ENCODE results near the gene GABRB2. TPM values are rescaled to one million over a fixed set of nuclear protein-coding genes. Genes with fewer than 3 reads are reported as not detected.

Gene GABRB2
- total RNA-seq, 1 donor from 2014 or later, result 0.56 TPM

DNA sequence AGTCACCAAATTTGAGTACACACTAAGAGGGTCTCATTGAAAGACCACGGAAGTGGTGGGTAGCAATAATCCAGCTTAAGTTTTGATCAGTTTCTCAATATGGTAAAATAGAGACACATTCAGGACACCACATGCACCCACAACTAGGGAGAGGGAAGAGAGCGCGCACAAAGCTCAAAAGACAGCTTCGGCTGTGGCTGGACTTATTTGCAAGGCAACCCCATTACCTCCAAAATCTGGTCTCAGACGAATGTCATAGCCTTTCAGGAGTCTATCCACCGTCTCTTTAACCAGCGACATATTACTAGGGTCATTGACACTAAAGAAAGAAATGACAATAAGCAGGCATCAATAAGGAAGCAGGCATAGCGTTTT lies 443 bp downstream of the GABRB2 start:
- no peak for ATAC-seq
- H3K36me3 ChIP-seq, result no peaks in the 10 kb centered on the region
- no peak for DNase-seq
- H3K4me3 ChIP-seq, result peak overlapping the region; percentile 52
- no peak overlapping the region for H3K27ac ChIP-seq
- intact Hi-C loops (cut with DNase I), result no loop called here
- H3K27me3 ChIP-seq (ENCODE audit: low read depth), result peaks cover 53% of the 10 kb centered on the region
- no peaks in the 10 kb centered on the region for H3K9me3 ChIP-seq
- H3K4me1 ChIP-seq, result peaks cover 12% of the 10 kb centered on the region
- TF ChIP-seq, protein P1, sequence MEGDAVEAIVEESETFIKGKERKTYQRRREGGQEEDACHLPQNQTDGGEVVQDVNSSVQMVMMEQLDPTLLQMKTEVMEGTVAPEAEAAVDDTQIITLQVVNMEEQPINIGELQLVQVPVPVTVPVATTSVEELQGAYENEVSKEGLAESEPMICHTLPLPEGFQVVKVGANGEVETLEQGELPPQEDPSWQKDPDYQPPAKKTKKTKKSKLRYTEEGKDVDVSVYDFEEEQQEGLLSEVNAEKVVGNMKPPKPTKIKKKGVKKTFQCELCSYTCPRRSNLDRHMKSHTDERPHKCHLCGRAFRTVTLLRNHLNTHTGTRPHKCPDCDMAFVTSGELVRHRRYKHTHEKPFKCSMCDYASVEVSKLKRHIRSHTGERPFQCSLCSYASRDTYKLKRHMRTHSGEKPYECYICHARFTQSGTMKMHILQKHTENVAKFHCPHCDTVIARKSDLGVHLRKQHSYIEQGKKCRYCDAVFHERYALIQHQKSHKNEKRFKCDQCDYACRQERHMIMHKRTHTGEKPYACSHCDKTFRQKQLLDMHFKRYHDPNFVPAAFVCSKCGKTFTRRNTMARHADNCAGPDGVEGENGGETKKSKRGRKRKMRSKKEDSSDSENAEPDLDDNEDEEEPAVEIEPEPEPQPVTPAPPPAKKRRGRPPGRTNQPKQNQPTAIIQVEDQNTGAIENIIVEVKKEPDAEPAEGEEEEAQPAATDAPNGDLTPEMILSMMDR (IDR thresholded peaks at IDR 0.05), result no peak

DNA sequence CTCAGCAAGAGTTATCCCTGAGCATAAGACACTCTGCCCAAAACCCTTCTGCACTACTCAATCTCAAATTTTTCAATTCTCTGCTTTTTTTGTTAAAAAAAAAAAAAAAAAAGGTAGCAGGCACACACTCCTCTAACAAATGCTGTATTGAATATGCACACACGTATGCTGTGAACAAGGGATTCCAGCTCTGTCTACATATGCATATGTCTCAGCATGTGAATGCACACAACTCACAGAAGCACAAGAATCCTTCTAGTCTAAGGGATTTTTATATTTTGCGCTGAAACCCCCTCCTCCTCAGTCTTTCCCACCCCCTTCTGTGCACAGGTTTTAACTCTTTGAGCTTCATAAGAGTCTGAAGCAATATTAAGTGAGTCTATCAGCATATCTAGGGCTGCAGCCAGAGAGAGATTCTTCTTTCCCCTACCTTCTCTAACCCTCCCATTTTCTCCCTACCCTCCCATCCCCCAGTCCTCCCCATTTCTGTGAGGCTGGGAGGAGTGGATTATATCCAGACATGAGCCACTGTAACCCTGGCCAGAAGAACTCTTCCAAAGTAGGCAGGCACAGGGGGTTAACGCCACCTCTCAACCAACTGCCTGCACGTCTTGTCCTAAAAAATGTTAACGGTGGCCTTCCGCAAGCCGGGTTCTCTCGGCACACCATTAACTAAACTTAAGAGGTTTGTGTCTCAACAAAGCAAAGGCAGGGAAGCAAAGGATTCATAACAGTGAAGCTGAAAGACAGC lies 1.0 kb downstream of the GABRB2 start:
- Histone ChIP-seq H3K36me3 (no peaks in the 10 kb centered on the region), H3K27ac (no peak overlapping the region), H3K9me3 (no peaks in the 10 kb centered on the region), H3K4me3 (no peak overlapping the region), H3K27me3 (ENCODE audit: low read depth) (peaks cover 53% of the 10 kb centered on the region), H3K4me1 (peaks cover 12% of the 10 kb centered on the region)
- intact Hi-C loops (cut with DNase I), result no loop called here
- DNase-seq (no peak), ATAC-seq (no peak)
- TF ChIP-seq, protein P1 (IDR thresholded peaks at IDR 0.05), result no peak

DNA sequence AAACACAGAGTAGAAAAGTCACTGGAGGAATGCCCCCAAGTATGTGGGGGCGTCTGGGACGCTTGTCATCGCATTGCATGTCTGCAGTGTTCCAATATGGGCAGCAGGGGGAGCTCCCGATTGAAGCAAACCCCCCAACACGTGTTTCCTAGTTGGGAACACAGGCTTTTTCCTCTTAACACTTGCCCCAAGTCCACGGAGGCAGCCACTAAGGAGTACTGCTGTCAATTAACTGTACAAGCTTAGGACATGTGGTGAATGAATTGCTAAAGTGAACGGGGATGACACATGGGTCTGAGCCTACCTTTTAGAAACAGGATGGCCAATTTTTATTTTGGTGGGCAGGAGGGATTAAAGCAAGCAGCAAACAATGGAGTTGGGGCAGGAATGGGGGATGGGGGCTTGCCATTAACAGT lies 2.2 kb downstream of the GABRB2 start:
- Histone ChIP-seq H3K4me3 (no peak overlapping the region), H3K27ac (no peak overlapping the region), H3K27me3 (ENCODE audit: low read depth) (peaks cover 50% of the 10 kb centered on the region), H3K4me1 (peaks cover 12% of the 10 kb centered on the region), H3K36me3 (no peaks in the 10 kb centered on the region), H3K9me3 (no peaks in the 10 kb centered on the region)
- peak; percentile 50 to 63 for ATAC-seq
- no peak for DNase-seq
- TF ChIP-seq, protein P1 (IDR thresholded peaks at IDR 0.05), result peak; percentile 69
- intact Hi-C loops (cut with DNase I), result no loop called here

DNA sequence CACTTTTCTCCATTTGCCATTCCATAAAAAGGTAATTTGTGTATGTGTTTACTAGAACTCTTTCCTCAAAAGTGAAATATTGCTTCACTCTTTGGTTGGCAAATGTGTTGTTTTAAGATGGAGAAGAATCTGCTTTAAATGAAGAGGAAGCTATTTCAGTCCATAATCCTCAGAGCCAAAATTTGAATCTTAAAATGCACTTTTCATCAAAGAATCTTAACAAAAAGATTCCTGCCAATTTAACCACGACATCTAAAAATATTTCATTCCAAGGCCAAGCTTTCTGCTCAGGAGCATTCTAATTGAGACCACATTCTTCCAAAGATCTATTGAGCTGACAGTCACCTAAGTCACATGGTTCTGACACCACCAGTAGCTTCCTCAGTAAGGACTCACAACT lies 7.5 kb downstream of the GABRB2 start:
- ATAC-seq (no peak), DNase-seq (no peak)
- Histone ChIP-seq H3K36me3 (no peaks in the 10 kb centered on the region), H3K27me3 (ENCODE audit: low read depth) (peaks cover 3% of the 10 kb centered on the region), H3K27ac (no peak overlapping the region), H3K4me1 (no peaks in the 10 kb centered on the region), H3K4me3 (no peak overlapping the region), H3K9me3 (no peaks in the 10 kb centered on the region)
- intact Hi-C loops (cut with DNase I), result no loop called here
- TF ChIP-seq, protein P1 (IDR thresholded peaks at IDR 0.05), result no peak

DNA sequence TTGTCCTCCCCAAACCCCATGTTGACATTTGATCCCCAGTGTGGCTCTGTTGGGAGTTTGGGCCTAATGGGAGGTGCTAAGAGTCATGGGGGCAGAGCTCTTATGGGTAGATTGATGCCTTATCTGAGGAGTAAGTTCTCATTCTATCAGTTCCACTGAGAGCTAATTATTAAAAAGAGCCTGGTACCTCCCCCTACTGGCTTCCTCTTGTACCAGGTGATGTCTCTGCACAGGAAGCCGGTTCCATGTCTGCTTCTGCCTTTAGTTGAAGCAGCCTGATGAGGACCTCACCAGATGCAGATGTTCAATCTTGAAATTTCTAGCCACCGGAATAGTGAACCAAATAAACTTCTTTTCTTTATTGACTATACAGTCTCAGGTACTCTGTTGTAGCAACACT lies 10.8 kb downstream of the GABRB2 start:
- Histone ChIP-seq H3K27ac (no peak overlapping the region), H3K27me3 (ENCODE audit: low read depth) (no peaks in the 10 kb centered on the region), H3K4me1 (no peaks in the 10 kb centered on the region), H3K9me3 (no peaks in the 10 kb centered on the region), H3K36me3 (no peaks in the 10 kb centered on the region), H3K4me3 (no peak overlapping the region)
- ATAC-seq, result no peak
- DNase-seq, result no peak
- TF ChIP-seq, protein P1 (IDR thresholded peaks at IDR 0.05), result no peak
- intact Hi-C loops (cut with DNase I), result no loop called here

Data from lower lobe of right lung (tissue), 2 donors.